Iris pigment epithelial cell (primary cell): ENCODE data around the gene SCNN1B.

ENCODE experiments used
- DNase-seq: peaks from one replicate; pipeline ENCODE4 v3.0.0-alpha.2; 2011; ENCODE audit warnings: low read depth

Gene SCNN1B

GRCh38 chr16:23321206-23321875 is 19.2 kb downstream of the SCNN1B start:
- no peak for DNase-seq

GRCh38 chr16:23323224-23324030 is 21.3 kb downstream of the SCNN1B start:
- DNase-seq, result no peak

DNA sequence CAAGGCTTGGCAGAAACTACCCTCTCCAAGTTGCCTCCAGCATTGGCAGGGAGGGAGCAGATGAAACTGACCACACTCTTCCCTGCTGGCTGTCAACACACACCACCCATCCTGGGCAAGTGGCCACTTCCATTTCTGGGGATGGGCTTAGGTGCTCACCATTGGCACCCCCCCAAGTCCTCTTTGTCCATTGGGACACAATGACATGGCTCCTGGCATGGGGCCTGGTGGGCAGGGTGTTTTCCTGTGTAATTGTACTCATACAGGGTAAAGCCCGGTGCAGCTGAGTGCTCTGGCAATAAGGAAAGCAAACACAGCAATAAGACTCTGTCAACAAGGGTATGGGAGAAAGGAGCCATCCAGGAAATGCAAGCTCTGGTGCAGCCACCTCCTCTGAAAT is 22.6 kb downstream of the SCNN1B start:
- no peak for DNase-seq

- no peak for DNase-seq
Measured at GRCh38 chr16:23327836-23328235, 25.7 kb downstream of the SCNN1B start.

DNA sequence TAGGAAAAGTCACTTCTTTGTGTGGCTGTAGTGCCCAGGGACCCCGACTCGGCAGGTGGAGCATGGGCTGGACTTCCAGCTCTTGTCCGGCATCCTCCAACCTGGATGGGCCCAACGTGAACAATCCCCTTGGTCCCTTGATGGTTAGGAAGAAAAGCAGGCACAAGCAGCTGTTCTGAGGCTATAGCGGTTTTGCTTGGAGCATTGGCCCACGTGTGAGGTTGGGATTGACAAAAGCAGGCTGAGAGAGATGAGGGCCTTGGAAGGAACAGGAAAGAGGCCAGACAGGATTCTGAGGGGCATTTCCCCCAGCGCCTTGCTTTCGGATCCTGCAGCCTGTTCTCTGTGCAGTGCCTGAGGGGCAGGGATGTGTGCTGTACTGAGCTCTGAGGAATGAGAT is 28.1 kb downstream of the SCNN1B start:
- no peak for DNase-seq

GRCh38 chr16:23330583-23331249 is 28.6 kb downstream of the SCNN1B start:
- no peak for DNase-seq

DNA sequence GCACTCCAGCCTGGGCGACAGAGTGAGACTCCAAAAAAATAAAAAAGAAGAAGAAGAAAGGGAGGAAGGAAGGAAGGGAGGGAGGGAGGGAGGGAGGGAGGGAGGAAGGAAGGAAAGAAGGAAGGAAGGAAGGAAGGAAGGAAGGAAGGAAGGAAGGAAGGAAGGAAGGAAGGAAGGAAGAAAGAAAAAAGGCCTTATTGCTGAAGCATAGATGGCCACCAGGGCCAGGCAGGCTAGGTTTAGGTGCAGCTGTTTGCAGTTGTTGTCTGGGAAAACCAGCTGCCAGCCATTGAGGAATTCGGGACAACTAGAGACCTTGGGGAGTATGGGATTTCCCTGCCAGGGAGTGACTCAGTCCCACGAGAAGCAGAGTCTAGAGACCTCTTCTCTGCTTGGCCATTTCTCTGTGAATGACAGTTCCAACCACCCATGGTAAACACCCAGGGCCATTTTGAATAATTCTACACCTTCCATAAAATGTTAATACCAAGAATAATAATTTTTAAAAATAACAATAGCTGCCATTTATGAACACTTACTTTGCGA is 31.0 kb downstream of the SCNN1B start:
- DNase-seq, result no peak

GRCh38 chr16:23333831-23334456 is 31.8 kb downstream of the SCNN1B start:
- DNase-seq, result no peak

- no peak for DNase-seq
Measured at GRCh38 chr16:23334457-23334853, 32.4 kb downstream of the SCNN1B start.

- no peak for DNase-seq
Measured at GRCh38 chr16:23334950-23335349, 32.8 kb downstream of the SCNN1B start.

DNA sequence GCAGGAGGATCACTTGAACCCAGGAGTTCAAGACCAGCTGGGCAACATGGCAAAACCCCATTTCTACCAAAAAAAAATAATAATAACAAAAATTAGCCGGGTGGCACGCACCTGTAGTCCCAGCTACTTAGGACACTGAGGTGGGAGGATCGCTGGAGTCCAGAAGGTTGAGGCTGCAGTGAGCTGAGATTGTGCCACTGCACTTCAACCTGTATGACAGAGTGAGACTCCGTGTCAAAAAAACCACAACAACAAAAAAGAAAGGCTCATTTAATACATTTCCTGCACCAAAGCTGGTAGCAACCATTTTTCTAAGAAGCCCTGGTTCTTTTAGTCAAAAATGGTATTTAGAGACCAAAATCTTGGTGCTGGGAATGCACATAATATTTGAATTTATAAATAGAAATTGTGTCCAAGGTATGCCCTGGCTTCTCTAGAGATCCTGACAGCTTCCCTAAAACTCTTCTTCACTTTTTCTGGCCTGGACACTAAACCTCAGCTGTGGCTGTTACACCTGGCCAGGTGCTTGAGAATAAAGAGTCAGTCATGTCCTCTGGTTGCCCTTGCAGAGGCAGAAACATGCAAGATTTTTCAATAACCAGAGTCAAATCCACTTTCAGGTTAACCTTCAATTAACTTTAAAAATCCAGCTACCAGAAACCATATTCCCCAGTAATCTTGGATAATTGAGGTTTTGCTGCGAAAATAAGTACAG is 35.9 kb downstream of the SCNN1B start:
- no peak for DNase-seq

DNA sequence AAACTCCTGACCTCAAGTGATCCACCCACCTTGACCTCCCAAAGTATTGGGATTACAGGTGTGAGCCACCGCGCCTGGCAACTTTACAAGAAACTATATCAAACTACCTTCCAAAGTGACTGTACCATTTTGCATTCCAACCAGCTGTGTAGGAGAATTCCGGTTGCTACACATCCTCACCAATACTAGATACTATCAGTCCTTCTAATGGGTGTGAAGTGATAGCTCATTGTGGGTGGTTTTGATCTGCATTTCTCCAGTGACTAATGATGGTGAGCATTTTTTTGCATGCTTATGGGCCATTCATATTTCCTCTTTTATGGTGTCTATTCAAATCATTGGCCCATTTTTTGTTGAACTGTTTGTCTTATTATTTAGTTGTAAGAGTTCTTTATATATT is 37.7 kb downstream of the SCNN1B start:
- no peak for DNase-seq

GRCh38 chr16:23342083-23342640 is 40.1 kb downstream of the SCNN1B start:
- no peak for DNase-seq

DNA sequence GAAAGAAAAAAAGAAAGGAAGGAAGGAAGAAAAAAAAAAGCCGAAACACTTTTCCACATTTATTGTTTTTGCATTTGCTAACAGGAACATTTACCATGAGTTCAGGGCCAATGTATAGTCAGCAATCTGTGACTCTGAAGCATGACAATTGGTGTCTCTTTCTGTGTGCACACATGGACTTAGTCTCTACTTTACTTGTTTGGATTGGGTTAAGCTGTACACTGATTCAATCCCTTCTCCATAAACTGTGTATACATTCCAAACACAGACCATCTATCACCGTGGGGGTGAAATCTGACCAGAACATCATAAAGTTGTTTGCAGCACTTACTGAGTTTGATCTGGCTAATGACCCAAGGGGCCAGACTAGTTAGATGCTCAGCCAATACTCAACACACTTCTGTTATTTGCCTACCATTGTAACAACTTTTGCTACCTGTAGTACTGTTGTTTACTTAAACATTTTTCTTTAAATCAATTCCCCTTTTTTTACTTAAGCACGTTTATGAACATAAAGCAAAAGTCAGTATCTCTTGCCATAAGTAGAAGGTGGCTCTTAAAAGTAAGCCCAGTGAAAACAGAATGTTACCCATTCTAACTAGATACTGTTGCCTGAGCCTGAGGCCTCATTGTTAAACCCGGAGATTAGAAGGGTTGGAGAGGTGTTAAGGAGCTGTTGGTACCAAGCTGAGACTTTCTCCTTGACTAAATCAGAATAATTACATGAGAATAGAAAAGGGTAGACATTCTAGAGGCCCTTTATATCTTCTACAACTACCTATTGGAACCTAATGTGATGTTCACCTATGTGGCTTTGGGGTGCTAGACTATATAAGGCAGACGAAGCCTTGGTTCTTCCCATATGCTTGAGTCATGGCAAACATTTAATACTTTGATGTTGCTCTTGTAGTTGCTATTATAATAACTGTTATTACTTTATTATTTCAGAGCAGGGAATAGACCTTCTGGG is 41.8 kb downstream of the SCNN1B start:
- DNase-seq, result no peak

- DNase-seq, result no peak
Measured at GRCh38 chr16:23345237-23345636, 43.1 kb downstream of the SCNN1B start.

DNA sequence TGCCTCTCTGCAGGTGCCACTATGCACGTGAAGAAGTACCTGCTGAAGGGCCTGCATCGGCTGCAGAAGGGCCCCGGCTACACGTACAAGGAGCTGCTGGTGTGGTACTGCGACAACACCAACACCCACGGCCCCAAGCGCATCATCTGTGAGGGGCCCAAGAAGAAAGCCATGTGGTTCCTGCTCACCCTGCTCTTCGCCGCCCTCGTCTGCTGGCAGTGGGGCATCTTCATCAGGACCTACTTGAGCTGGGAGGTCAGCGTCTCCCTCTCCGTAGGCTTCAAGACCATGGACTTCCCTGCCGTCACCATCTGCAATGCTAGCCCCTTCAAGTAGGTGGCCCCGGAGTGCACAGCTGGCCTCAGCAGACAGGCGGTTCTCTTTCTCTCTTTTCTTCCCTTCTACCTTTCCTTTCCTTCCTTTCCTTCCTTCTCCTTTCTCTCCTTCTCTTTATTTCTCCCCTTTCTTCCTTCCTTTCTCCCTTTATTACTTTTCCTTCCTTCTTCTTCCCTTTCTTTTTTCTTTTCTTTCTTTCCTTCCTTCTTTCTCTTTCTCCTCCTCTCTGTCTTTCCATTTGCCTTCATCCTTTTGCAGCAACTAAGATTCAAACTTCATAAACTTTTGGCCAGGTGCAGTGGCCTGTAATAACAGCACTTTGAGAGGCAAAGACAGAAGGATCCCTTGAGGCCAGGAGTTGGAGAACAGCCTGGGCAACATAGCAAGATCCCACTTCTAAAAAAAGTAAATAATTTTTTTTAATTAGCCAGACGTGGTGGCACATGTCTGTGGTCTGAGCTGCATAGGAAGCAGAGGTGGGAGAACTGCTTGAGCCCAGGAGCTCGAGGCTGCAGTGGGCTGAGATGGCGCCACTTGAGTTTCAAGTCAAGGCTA is 46.7 kb downstream of the SCNN1B start:
- DNase-seq, result no peak

DNA sequence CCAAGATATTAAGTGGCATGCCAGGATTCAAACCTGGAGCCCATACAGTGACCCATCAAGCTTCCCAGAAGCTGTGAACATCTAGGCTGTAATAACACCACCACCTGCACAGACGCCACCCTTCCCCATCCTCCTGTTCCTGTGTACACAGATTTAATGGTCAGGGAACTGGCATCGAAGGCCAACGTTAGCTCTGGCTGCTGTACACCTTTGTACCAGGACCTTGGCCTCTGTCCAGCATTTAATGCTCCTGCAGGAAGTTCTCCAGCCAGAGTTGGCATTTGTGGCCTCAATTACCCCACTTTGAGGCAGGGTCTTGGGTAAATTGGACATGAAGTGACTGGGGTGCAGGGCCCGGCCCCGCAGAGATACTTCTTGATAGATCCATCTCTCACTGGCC is 49.3 kb downstream of the SCNN1B start:
- no peak for DNase-seq

GRCh38 chr16:23353440-23353839 is 51.3 kb downstream of the SCNN1B start:
- DNase-seq, result no peak

DNA sequence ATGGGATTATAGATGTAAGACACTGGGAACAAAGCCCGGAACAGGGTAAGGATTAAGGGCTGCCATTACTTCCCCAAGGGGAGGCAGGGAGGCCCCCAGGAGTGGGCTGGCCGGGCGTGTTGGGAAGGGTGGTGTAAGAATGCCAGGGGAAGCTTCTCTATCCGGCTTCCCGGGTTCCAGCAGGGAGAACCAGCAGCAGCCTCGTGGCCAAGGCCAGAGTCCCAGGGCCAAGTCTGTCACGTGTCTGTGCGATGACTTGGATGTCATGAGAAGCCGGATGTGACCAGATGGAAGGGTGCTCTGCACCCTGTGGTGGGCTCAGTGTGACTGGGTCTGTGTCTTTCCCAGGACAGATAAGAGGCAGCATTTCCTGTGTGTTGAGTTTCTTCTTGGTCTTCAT is 52.1 kb downstream of the SCNN1B start:
- DNase-seq, result no peak
